Nephron progenitor cell (in vitro differentiated cells): Measurements from ENCODE around the gene KIAA0232.

Experiments
- DNase-seq: peaks from one replicate; pipeline ENCODE4 v3.0.0; 2021
- H3K27ac Mint-ChIP-seq: 2 replicates; pipeline ENCODE4 v1.8.0; 2021; ENCODE audit warnings: mild to moderate bottlenecking, moderate library complexity, mixed read lengths
- H3K27me3 Mint-ChIP-seq: 2 replicates; pipeline ENCODE4 v1.8.0; 2021; ENCODE audit warnings: mild to moderate bottlenecking, low read depth, mixed read lengths; ENCODE audit not compliant: poor library complexity
- H3K36me3 Mint-ChIP-seq: 2 replicates; pipeline ENCODE4 v1.8.0; 2021; ENCODE audit warnings: low read depth, mixed read lengths
- H3K4me1 Mint-ChIP-seq: 2 replicates; pipeline ENCODE4 v1.8.0; 2021; ENCODE audit warnings: mixed read lengths
- H3K4me3 Mint-ChIP-seq: 2 replicates; pipeline ENCODE4 v1.8.0; 2021; ENCODE audit warnings: mild to moderate bottlenecking, moderate library complexity, mixed read lengths
- H3K9me3 Mint-ChIP-seq: 2 replicates; pipeline ENCODE4 v1.8.0; 2021; ENCODE audit warnings: mild to moderate bottlenecking, moderate library complexity, mixed read lengths
- TF ChIP-seq, protein P1 (sequence below): fragments of 200-600 bp; sonication (generic); IDR thresholded peaks from 2 replicates; pipeline ENCODE4 v1.5.0; 2021; ENCODE audit warnings: antibody characterized with exemption

The KIAA0232 gene

DNA sequence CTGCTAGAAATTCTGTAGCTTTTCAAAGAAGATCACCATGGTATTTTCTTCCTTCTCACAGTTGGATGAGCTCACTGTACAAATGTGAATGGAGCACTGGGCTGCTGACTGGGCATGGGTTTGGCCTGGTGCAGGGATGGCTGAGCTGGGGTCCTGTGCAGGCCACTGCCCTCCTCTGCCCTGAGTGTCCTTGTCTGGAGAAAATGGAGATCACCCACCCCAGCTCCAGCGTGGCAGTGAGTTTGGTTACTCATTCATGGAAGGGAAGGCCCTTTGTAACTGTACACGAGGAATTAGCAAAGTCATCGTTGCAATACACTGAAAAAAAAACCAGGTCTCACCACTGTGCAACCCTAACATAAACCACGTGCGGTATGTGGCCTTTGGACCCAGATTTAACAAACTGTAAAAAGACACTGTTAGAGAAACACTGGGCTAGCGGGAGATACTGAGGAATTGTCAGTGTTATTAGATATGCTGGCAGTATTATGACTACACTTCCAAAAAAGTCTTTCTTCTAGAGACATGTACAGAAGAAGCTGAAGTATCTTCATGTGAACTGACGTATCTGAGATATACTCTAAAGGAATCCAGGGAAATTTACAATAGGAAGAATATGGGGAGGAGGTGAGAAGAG, 111.0 kb downstream of the KIAA0232 start:
- Mint-ChIP-seq H3K27ac (no peak overlapping the region), H3K36me3 (peaks cover 15% of the 10 kb centered on the region), H3K9me3 (peaks cover 41% of the 10 kb centered on the region), H3K4me1 (peaks cover 33% of the 10 kb centered on the region), H3K27me3 (peaks cover 12% of the 10 kb centered on the region), H3K4me3 (no peak overlapping the region)
- TF ChIP-seq, protein P1, sequence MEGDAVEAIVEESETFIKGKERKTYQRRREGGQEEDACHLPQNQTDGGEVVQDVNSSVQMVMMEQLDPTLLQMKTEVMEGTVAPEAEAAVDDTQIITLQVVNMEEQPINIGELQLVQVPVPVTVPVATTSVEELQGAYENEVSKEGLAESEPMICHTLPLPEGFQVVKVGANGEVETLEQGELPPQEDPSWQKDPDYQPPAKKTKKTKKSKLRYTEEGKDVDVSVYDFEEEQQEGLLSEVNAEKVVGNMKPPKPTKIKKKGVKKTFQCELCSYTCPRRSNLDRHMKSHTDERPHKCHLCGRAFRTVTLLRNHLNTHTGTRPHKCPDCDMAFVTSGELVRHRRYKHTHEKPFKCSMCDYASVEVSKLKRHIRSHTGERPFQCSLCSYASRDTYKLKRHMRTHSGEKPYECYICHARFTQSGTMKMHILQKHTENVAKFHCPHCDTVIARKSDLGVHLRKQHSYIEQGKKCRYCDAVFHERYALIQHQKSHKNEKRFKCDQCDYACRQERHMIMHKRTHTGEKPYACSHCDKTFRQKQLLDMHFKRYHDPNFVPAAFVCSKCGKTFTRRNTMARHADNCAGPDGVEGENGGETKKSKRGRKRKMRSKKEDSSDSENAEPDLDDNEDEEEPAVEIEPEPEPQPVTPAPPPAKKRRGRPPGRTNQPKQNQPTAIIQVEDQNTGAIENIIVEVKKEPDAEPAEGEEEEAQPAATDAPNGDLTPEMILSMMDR = no peak
- DNase-seq = no peak

DNA sequence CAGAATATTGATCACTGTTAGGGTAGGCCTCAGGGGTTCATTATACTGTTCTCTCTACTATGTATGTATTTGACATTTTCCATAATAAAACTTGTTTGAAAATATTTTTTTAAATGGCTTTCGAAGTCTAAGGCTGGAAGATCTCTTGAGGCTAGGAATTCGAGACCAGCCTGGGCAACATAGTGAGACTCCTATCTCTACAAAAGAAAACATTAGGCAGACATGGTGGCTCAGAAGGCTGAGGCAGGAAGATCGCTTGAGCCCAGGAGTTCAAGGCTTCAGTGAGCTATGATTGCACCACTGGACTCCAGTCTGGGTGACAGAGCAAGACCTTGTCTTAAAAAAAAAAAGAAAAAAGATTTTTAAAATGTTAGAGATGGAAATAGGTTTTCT, 111.6 kb downstream of the KIAA0232 start:
- TF ChIP-seq, protein P1 = no peak
- no peak overlapping the region for H3K27ac Mint-ChIP-seq
- peaks cover 28% of the 10 kb centered on the region for H3K4me1 Mint-ChIP-seq
- peaks cover 41% of the 10 kb centered on the region for H3K9me3 Mint-ChIP-seq
- DNase-seq = no peak
- peaks cover 12% of the 10 kb centered on the region for H3K27me3 Mint-ChIP-seq
- H3K4me3 Mint-ChIP-seq = no peak overlapping the region
- peaks cover 15% of the 10 kb centered on the region for H3K36me3 Mint-ChIP-seq

DNA sequence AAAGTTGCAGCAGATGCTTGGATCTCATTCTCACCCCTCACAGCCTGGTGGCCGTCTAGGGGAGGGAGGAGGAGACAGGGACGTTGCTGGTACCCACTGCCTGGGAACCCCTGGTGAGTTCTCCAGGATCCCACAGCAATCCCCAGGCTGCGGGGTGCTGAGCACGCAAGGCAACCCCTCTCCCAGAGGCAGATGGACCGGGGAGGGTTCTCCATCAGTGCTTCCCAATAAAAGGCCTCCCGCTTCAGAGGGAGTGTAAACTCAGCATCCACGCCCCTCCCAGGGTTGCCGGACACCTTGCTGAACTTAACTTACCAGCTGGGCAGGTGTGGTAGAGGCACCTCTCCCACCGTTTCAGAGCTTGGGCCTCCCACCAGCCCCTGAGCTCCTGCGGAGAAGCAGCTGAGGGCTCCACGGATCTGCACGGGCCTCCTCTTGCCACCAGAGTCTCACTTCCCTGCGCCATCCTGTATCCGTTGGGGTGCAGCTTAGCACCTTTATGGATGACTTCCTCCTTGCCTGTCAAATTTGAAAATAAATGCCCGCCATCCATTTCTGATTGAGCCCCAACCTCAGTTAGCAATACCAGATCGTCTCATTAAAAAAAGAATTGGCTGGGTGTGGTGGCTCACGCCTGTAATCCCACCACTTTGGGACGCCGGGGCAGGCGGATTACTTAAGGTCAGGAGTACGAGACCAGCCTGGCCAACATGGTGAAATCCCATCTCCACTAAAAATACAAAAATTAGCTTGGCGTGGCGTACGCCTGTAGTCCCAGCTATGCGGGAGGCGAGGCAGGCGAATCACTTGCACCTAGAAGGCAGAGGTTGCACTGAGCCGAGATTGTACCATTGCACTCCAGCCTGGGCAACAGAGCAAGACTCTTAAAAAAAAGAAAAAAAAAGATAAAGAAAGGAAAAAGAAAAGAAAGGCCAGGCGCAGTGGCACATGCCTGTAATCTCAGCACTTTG, 112.3 kb downstream of the KIAA0232 start:
- H3K4me1 Mint-ChIP-seq = peaks cover 28% of the 10 kb centered on the region
- TF ChIP-seq, protein P1 = no peak
- H3K9me3 Mint-ChIP-seq = peaks cover 38% of the 10 kb centered on the region
- DNase-seq = no peak
- peaks cover 12% of the 10 kb centered on the region for H3K27me3 Mint-ChIP-seq
- no peak overlapping the region for H3K27ac Mint-ChIP-seq
- peaks cover 15% of the 10 kb centered on the region for H3K36me3 Mint-ChIP-seq
- H3K4me3 Mint-ChIP-seq = no peak overlapping the region

DNA sequence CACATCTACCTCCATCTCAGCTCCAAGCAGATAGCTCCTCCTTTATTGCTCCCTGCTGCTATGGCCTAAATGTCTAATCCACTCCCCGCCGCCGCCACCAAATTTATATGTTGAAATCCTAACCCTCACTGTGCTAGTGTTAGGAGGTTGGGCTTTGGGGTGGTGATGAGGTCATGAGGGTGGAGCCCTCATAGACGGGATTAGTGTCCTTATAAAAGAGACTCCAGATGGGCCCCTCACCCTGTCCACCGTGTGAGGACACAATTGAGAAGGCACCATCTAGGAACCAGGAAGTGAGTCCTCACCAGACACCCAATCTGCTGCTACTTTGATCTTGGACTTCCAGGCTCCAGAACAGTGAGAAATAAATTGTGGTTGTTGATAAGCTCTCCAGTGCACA, 113.5 kb downstream of the KIAA0232 start:
- Mint-ChIP-seq H3K9me3 (peaks cover 26% of the 10 kb centered on the region), H3K4me3 (no peak overlapping the region), H3K36me3 (peaks cover 7% of the 10 kb centered on the region), H3K27ac (peak overlapping the region; percentile 45), H3K4me1 (peaks cover 39% of the 10 kb centered on the region), H3K27me3 (peaks cover 9% of the 10 kb centered on the region)
- no peak for DNase-seq
- TF ChIP-seq, protein P1 = no peak

DNA sequence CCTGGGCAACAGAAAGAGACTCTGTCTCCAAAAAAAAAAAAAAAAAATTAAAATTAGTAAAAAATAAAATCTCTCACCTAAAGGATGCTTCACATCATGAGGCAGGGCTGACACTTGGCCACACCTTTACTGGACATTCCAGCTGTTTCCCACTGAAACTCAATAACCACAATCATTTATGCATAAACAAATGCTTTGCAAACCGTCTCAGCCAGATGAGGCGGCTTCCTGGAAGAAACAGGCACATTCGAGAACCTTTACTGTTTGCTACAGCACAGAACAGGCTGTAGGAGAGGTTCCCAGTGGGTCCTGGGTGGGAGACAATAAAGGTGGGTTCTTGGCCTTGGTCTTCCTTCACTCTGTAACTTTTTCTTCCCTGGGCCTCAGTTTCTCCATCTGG, 116.2 kb downstream of the KIAA0232 start:
- TF ChIP-seq, protein P1 = no peak
- H3K27me3 Mint-ChIP-seq = peaks cover 9% of the 10 kb centered on the region
- H3K4me3 Mint-ChIP-seq = no peak overlapping the region
- H3K9me3 Mint-ChIP-seq = peaks cover 15% of the 10 kb centered on the region
- no peak overlapping the region for H3K27ac Mint-ChIP-seq
- DNase-seq = no peak
- H3K36me3 Mint-ChIP-seq = no peaks in the 10 kb centered on the region
- peaks cover 40% of the 10 kb centered on the region for H3K4me1 Mint-ChIP-seq
